Measurements from ENCODE around the gene EMC10.

The EMC10 gene

DNA sequence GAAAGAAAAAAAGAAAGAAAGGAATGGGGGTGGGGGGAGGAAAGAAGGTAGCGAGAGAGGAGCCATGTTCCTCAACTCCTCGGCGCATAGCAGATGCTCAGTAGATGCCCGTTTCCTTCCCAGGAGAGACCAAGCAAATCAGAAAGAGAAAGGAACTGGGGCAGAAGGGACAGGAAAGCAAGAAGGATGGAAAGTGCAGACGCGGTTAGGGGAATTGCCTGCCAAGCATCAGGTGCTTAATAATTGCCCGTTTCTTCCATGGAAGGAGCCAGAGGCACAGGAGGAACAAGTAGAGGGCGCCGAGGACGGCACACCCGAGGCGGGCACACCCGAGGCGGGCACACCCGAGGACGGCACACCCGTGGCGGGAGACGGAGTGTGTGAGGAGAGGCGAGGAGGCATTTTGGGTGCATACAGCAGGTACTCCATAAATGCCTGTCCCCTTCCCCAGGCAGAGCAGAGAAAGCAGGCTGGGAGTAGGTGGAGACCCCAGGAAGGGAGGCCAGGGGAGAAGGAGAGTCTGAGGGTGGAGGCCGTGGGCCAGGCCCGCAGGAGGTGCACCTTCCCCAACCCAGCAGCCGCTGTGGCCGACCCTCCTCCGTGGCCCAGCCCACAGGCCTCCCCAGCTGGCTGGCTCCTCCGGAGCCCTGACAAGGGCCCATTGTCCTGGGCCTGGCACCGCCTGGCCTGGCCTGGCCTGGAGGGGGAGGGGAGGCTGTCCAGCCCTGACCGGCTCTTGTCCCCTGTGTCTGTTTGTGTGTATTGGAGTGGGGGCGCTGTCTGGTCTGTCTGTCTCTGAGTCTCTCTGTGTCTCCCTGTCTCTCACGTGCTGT, 20.1 kb downstream of the EMC10 start:
- DNase-seq (ENCODE audit: low read depth in 3 of 3): no peak

DNA sequence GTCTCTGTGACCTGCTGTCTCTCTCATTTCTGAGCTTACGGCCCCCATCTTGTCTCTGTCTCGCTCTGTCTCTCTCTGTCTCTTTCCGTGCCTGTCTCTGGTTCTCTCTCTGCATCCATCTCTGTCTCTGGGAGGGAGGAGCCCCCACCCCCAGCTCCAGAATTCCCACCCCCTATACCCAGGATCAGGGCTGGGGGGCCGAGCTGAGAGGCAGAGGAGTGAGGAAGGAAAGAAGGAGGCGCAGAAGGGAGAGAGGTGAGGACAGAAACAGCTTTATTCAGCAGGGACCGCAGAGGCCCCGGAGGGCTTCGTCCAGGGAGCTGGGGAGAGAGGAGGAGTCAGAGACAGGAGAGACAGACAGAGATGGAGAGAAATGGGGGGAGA, 20.7 kb downstream of the EMC10 start:
- no peak for DNase-seq (ENCODE audit: low read depth in 3 of 3)

DNA sequence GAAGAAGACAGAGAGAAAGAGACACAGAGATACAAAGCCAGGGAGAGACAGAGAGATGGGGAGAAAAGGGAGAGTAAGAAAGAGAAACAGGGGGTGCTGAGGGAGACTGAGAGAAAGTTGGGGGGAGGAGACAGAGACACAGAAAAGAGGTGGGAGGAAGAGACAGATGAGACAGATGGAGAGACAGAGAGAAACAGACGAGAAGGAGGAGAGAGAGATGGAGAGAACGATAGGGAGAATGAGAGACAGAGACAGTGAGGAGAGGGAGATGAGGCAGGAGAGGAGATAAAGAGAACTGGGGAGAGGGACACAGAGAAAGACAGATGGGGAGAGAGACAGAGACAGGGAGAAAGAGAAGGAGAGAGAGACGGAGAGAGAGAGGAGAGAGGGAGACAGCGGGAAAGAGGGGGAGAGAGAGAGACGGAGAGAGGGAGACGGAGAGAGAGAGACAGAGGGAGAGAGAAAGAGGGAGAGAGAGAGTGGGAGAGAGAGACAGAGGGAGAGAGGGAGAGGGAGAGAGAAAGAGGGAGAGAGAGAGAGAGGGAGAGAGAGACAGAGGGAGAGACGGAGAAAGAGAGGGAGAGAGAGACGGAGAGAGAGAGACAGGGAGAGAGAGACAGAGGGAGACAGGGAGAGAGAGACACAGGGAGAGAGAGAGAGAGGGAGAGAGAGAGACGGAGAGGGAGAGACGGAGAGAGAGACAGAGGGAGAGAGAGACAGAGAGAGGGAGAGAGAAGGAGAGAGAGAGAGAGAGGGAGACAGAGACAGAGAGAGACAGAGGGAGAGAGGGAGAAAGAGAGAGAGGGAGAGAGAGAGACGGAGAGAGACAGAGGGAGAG, 22.1 kb downstream of the EMC10 start:
- DNase-seq (ENCODE audit: low read depth in 3 of 3): no peak

DNA sequence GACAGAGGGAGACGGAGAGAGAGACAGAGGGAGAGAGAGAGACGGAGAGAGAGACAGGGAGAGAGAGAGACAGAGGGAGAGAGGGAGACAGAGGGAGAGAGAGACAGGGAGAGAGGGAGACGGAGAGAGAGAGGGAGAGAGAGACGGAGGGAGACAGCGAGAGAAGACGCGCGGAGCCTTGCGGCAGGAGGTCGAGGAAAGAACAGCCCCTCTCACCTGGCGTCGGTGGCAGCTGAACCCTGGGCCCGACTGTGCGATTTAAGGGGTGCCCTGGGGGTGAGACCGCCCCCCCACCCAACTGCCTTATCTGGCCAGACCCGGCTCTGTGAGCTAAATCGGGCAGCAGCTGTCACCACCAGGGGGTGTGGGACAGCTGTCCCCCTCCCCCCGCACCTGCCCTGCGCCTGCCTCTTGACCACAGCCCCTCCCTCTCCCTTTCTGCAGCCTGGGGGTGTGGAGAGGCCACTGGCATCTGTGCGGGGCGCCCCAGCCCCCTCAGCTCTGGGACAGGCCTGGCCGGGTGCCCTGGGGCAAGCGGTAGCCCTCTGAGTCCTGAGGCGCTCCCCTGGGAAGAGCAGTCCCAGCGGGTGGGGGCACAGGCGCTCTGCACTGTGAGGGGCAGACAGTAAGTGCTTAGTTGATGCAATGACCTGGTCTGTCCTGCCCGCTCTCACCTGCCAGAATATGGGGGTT, 23.9 kb downstream of the EMC10 start:
- no peak for DNase-seq (ENCODE audit: low read depth in 3 of 3)

DNA sequence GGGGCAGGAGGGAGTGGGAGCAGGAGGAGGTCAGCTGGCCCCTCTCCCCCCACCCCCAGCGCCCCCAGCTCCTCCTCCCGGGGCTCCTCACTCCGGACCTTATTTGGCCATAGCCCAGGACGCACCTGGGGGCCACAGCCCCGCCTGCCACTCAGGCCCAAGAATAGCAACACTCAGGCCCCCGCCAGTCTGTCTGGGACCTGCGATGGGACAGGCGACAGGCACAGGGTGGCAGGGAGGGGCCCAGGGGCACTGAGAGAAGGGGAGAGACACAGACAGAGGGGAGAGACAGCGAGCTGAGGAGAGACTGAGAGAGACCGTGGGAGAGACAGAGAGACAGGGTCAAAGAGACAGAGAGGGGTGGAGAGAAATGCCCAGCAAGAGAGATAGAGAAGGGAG, 24.4 kb downstream of the EMC10 start:
- DNase-seq (ENCODE audit: low read depth in 3 of 3): no peak

DNA sequence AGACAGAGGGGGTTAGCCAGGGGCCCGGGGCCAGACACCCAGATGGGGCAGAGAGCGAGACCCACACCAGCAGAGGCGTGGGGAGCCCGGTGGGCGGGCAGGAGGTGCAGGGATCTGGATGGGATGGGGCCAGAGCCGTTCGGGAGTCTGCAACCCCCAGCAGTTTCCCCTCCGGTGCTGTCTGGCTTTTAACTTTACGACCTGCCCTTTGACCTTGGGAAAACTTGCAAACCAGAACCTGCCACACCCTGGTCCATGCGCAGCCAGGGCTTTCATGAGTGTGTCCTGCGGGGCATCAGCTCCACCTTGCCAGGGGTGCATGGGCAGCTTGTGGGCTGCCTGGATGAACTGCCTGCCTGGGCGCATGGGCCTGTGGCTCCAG, 24.9 kb downstream of the EMC10 start:
- no peak for DNase-seq (ENCODE audit: low read depth in 3 of 3)

DNA sequence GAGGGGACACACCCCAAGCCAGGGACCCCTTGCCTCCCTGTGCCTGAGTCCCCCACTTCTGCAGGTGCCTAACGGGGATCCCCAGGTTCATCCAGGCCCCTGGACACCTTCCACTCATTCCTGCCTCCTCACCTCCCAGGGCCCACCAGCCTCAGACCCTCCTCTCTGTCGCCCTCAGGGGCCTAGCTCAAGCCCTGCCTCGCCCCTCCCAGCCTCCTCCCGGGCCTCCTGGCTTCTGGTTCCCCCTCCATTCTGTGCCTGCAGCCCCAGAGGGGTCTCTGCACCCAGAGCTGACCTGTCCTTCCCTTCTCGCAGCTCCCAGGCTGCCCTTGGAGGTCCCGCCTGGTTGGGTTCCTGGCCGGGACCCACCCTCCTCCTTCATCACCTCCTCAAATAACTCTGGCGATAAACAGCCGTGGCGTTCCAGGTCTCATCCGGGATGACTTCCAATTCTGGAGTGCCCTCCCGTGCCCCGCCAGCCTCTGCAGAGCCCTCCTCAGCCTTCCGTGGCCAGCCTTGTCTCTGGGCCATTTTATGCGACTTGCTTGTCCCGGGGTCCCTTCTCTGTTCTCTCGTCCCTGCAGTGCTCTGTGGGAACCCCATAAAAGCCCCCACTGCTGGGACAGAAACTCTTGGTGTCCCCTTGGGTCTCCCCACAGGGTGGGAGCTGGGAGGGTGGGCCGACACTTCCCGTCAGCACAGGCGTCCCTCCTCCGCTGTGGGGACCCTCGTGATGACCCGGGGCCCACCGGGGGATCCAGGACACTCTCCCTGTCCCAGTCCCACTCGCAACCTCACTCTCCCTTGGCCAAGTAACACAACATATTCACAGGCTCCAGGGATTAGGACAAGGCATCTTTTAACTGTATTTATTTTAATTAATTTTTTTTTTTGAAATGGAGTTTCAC, 25.5 kb downstream of the EMC10 start:
- DNase-seq (ENCODE audit: low read depth in 3 of 3): no peak

DNA sequence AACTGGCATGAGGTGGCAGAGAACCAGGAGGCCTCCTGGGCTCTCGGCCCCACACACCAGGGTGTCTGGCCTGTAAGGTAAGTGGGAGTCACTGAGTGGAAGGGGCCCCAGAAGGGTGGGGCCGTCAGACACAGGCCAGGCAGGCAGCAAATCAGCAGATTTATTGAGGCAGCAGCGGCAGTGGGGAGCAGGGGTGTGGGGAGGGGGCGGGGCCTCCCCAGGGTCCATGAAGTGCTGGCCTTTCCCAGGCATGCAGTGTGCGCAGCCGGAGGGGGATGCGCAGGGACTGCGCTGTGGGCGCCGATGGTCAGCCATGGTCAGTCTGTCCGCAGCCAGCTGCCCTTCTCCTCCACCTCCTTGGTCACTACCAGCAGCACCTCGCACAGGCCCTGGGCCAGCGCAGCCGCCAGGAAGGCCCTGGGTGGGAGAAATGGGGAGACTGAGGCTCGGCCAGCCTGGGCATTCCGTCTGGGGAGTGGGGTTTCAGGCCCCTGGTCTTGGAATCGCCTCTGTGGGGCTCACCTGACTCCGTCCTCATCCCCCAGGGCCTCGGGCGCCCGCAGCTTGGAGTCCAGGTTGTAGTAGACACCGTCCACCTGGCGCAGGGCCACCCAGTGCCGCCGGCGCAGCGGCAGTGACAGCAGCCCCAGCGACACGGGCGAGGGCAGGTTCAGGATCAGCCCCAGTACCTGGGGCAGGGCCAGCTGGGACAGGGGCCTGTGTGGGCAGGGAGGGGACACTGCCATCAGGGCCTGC, 29.7 kb downstream of the EMC10 start:
- DNase-seq (ENCODE audit: low read depth in 3 of 3): no peak

DNA sequence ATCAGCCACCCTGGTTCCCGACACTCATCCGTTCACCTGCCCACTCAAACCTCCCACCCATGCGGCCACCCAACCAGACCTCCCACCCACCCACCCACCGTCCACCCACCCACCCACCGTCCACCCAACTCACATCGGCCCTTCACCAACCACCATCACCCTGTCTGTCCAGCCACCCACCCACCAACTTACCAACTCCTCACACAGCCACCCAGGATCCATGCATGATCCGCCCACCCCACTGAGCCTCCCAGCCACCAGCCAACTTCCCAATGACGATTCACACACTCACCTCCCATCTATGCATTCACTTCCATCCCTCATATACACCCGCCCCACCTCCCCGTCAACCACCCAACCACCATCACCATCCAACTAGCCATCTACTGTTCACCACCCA, 30.4 kb downstream of the EMC10 start:
- DNase-seq (ENCODE audit: low read depth in 3 of 3): no peak

DNA sequence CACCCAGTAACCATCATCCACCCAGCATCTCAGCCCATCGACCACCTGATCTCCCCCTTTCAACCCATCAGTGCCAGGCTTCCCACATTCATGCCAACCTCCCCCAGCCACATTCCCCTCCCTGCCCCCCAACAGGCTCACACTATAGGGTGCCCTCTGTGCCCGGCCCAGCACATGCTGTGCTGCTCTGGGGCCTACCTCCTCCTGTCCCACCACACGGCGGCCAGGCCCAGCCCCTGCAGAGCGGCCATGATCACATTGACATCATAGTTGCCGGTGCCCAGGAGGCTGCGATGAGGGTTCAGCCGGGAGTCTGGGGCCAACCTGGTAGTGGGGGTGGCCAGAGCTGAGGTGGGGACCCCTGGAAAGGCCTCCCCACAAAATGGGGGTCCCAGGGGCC, 31.1 kb downstream of the EMC10 start:
- no peak for DNase-seq (ENCODE audit: low read depth in 3 of 3)

DNA sequence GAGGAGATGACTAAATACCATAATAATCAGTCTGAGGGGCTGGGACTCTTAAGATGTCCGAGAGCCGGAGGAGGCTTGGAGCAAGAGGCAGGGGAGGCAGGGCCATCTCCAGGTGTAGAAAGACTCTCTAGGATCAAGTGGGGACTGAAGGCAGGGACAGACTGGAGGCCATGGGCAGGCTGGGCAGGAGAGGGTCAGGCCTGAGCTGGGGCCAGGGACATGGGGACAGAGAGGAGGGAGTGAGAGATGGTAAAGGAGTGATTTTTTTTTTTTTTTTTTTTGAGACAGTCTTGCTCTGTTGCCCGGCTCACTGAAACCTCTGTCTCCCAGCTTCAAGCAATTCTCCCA, 32.5 kb downstream of the EMC10 start:
- no peak for DNase-seq (ENCODE audit: low read depth in 3 of 3)

DNA sequence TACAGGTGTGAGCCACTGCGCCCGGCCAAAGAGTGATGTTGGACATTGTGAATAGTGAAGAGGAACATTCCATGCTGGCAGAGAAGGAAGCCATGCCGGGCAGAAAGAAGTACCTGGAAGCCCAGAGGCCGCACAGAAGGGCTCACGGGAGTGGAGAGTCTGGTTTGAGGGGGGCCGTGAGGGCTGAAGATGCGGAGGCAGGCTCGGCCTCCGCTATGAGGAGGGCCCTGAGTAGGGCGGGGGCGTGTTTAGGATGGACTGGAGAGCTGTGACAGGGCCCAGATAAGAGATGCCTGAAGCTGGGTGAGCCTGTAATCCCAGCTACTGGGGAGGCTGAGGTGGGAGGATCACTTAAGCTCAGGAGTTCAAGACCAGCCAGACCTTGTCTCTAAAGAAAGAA, 33.1 kb downstream of the EMC10 start:
- DNase-seq (ENCODE audit: low read depth in 3 of 3): no peak

DNA sequence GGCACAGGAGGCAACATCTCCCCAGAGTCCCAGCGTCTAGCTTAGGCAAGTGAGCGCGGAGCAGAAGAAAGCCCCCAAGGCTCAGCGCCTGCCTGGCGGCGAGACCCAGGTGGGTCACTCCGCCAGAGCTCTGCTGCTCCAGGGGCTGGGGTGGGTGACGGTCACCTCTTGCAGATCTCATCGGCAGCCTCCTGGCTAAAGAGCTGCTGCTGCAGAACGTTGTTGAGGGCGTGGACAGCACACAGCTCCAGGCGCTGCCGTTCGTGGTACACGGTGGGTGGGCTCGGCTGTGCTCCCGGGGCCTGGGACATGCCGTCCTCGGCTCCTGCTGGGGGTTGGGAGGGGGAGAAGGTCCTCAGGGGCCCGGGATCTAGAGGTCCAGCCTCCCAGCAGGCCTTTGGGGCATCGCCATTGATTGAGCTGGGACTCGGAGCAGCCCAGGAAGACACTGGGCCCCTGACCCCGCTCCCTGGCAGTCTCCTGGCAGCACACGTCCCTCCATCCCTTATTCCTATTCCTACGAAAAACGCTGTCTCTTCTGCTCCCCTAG, 33.9 kb downstream of the EMC10 start:
- no peak for DNase-seq (ENCODE audit: low read depth in 3 of 3)

DNA sequence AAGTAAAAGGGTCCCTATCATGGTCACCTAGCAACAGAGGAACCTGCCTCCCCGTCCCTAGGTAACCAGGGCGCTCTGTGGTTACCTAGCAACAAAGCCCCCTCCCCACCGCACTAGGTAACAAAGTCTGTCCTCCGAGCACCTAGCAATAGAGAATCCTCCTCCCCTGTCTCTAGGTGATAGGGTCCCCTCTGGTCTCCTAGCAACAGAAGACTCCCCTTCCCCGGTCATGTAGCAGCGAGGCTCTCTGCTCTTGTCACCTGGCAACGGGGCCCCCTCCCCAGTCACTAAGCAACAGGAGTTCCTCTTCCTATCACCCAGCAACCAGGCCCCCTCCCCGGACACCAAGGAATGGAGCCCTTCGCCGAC, 34.4 kb downstream of the EMC10 start:
- no peak for DNase-seq (ENCODE audit: low read depth in 3 of 3)

DNA sequence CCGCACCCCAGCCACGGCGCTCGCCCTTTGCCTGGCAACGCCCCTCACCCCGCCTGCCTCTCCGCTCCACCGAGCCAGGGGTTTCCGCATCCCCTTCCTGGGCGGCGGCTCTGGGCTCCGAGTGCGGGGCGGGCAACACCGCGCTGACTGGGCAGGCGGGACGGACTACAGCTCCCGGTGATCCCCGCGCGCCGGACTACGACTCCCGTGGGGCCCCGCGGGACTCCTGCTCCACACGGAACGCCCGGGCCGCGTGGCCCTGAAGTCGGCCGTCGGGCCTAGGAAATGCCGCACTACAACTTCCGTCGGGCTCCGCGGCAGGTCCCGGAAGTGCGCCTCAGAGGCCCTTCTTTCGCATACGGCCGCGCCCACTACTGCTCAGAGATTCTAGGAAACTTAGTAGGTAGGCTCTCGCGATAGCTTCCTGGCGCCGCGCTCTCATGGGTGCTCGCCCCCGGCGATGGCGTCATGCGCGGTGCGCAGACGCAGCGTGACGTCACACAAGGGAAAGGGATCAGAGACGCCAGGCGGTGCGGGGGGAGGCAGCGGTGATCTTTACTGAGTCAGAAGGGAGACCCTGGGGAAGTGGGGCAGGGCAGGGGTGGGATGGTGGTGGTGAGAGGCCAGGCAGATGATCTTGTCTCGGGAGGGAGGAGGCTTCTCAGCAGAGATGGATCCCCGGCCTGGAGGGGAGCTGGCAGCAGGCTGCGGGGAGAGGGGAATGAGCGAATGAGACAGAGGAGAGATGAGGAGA, 34.9 kb downstream of the EMC10 start, which contains the start of gene JOSD2:
JOSD2 (minus strand) TSS at position 123 of the 754 bp plus-strand sequence. CDS start 760 bp downstream, outside the sequence.
- peak; percentile 94 to 95 (median 94) for DNase-seq (ENCODE audit: low read depth in 3 of 3)

DNA sequence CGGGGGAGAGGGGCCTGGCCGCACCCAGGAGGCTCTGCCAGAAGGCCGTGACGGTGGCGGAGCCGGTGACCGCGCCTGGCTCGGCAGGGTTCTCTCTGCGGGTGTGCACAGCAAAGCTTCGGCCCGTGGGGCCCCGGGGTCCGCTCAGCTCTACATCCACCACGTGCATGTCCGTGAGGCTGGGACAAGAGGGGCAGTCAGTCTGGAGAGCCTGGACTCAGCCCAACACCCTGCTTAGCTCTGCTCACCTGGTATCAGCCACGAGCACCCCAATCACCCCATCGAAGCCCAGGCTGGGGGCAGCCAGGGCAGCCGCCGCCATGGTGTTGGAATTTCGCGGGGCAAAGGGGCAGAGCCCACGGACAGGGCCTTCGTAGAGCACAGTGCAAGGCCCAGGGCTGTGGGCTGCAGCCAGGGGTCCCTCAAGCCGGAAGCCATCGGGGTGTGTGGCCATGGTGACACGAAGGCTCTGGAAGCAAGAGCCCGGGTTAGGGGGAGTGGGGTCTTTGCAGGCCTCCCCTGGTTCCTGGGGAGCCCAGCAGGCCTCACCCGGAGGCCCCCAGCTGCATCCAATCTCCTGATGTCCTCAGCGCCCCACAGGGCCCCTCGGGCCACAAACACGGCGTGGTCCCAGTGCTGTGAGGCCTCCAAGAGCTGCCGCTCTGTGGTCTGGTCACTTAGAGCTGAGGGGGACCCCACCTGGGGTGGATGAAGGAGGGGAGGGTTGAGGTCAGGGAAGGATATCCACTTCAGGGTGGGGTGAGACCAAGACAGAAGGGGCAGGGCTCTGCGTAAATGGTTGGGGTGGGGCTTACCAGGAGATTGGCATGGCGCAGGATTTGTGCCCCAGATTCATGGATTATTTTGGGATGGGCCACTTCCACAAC, 36.0 kb downstream of the EMC10 start:
- DNase-seq (ENCODE audit: low read depth in 3 of 3): no peak

DNA sequence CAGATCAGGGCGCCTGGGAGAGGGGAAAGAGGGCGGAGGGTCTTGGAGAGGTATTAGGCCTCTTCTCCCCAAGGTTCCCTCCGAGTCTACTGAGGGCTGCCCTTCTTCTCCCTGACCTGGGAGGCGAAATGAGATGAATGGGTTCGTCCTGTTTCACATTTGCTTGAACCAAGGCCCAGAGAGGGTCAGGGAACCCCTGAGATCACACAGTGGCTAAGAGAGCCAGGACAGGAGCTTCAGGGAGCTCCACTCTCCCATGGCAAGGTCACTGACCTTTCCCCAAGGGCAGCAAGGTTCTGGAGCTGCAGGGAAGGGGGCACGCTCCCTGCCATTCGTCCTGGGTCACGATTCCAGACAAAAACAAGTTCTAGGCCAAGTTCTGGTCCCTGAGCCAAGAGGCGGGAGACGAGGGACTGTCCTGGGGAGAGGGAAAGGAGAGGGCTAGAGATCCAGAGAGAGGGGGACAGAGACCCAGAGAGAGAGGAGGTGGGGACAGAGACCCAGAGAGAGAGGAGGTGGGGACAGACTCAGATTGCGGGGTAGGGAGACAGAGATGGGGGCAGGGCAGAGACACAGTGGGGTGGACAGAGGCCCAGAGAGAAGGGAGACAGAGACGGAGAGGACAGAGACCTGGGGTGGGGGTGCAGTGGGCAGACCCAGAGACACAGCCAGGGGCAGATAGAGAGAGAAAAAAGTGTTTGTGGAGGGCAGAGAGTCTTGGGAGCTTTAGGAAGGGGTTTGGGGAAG, 36.9 kb downstream of the EMC10 start:
- no peak for DNase-seq (ENCODE audit: low read depth in 3 of 3)

DNA sequence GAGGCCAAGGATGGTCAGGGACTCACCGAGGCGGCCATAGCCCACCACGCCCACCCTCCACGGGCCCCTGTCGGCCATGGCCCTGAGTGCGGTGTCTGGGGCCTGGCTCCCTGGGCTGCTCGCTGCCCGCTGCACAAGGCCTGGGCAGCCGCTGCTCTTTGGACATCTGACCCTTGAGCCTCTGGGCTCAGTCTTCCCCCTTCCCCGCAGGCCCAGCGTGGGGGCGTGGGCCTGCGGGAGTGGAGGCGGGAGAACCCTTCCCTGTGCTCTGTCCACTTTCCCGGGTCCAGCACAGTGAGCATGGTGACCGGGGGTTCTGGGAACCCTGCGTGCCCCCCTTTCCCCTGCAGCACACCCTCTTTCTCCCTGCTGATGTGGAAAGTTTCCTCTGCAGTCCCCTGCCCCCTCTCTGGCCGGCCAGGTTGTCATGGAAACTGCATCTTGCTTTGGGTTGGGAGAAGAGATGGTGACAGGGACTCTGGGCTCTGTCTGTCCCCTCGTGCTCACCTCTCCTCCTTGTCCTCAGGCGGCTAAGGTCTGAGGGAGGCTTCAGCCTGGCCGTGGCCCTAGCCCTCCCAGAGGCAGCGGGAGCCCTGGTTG, 37.5 kb downstream of the EMC10 start, which contains the start of gene ASPDH:
ASPDH (minus strand) TSS at position 168 of the 600 bp plus-strand sequence; CDS start at position 78, 90 bp downstream.
- no peak for DNase-seq (ENCODE audit: low read depth in 3 of 3)
